HG03378 (cell line): ENCODE measurements around the gene SNRPD3.
"Not testable (repeated sequence)": the region's sequence is repeated elsewhere in the genome, so short reads cannot be mapped to it uniquely, and the experiment has no call there.

Source experiments
- ATAC-seq: cut with Tn5 transposase; IDR thresholded peaks from one replicate; pipeline ENCODE4 v1.9.1; 2021; ENCODE audit warnings: mild to moderate bottlenecking, moderate library complexity; ENCODE audit not compliant: unreplicated experiment

SNRPD3 gene

GRCh38 chr22:24530968-24531367 is 24.8 kb upstream of the SNRPD3 start:
- not testable (repeated sequence) for ATAC-seq

GRCh38 chr22:24532075-24532474 is 23.7 kb upstream of the SNRPD3 start:
- no peak for ATAC-seq

GRCh38 chr22:24535348-24535747 is 20.5 kb upstream of the SNRPD3 start:
- no peak for ATAC-seq

GRCh38 chr22:24536089-24536488 is 19.7 kb upstream of the SNRPD3 start:
- no peak for ATAC-seq

- no peak for ATAC-seq
Measured at GRCh38 chr22:24540470-24540869, 15.3 kb upstream of the SNRPD3 start.

- no peak for ATAC-seq
Measured at GRCh38 chr22:24541681-24542515, 13.9 kb upstream of the SNRPD3 start.

- no peak for ATAC-seq
Measured at GRCh38 chr22:24542641-24543040, 13.2 kb upstream of the SNRPD3 start.

- ATAC-seq: no peak
Measured at GRCh38 chr22:24543185-24543601, 12.6 kb upstream of the SNRPD3 start.

- no peak for ATAC-seq
Measured at GRCh38 chr22:24543679-24544243, 12.0 kb upstream of the SNRPD3 start.

GRCh38 chr22:24548812-24549211 is 7.0 kb upstream of the SNRPD3 start:
- no peak for ATAC-seq

- no peak for ATAC-seq
Measured at GRCh38 chr22:24550028-24550901, 5.5 kb upstream of the SNRPD3 start.

- no peak for ATAC-seq
Measured at GRCh38 chr22:24550902-24551435, 4.8 kb upstream of the SNRPD3 start.

- ATAC-seq: not testable (repeated sequence)
Measured at GRCh38 chr22:24552503-24553286, 3.1 kb upstream of the SNRPD3 start.

- ATAC-seq: no peak
Measured at GRCh38 chr22:24553597-24554312, 2.0 kb upstream of the SNRPD3 start.

- peak; percentile 9 for ATAC-seq
Measured at GRCh38 chr22:24554313-24555164, 1.3 kb upstream of the SNRPD3 start, which contains the start of gene GUCD1. Gene GUCD1 (minus strand): TSS chr22:24555138. CDS start chr22:24554991, 147 bp downstream.

- no peak for ATAC-seq
Measured at GRCh38 chr22:24559471-24559870, 3.7 kb downstream of the SNRPD3 start.

- ATAC-seq: no peak
Measured at GRCh38 chr22:24563246-24563645, 7.4 kb downstream of the SNRPD3 start.

GRCh38 chr22:24564376-24565058 is 8.7 kb downstream of the SNRPD3 start:
- no peak for ATAC-seq
